GM12892 (cell line): ENCODE results near the gene VAPA.

ENCODE experiments used
- DNase-seq: peaks from one replicate; pipeline ENCODE4 v3.0.0; 2011; ENCODE audit not compliant: insufficient read length
- FAIRE-seq: peaks from 2 replicates; lab custom pipeline; 2011; peaks lifted over from hg19 to GRCh38; lab: Jason Lieb, UNC
- POLR2A ChIP-seq: IDR thresholded peaks from 2 replicates; pipeline ENCODE4 v1.6.1; 2011; ENCODE audit warnings: low read depth, low read length, control low read depth
- POLR2AphosphoS5 ChIP-seq: IDR thresholded peaks from 2 replicates; pipeline ENCODE4 v1.6.1; 2011; ENCODE audit warnings: low read depth, low read length, control low read depth
- TAF1 ChIP-seq: IDR thresholded peaks from 2 replicates; pipeline ENCODE4 v1.6.1; 2011; ENCODE audit warnings: low read depth, mild to moderate bottlenecking, control low read depth, low read length, borderline replicate concordance

Gene VAPA

GRCh38 chr18:9992973-9993520 is 79.2 kb downstream of the VAPA start:
- TF ChIP-seq POLR2AphosphoS5 (no peak), POLR2A (no peak), TAF1 (no peak)
- FAIRE-seq (no peak), DNase-seq (no peak)

DNA sequence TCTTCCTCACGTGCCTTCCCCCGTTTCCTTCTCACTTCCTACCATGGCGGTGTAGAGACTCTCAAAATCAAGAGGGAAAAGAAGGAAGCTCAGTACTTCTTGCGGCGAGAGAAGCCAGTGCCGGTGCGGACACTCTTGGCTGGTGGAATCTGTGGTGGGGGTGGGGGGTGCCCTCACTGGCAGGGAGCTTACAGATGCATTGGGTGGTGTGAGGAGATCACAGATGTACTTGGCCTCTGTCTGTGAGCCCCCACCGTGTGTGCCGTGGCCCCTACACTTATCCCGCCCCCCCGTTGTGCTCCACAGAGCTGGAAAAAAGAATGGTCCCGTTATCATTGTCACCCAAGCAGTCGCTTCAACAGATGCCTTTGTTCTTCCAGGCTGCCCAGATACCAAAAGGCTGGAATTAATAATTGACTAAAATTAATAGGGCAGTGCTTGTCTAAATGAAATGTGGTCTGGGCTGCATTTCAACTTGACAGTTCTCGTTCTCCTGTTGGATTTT is 79.8 kb downstream of the VAPA start:
- DNase-seq: no peak
- FAIRE-seq: no peak
- TF ChIP-seq TAF1 (no peak), POLR2A (no peak), POLR2AphosphoS5 (no peak)

- TF ChIP-seq POLR2A: no peak
- no peak for TF ChIP-seq POLR2AphosphoS5
- no peak for TF ChIP-seq TAF1
- DNase-seq: no peak
- no peak for FAIRE-seq
Measured at GRCh38 chr18:9994026-9994570, 80.3 kb downstream of the VAPA start.

DNA sequence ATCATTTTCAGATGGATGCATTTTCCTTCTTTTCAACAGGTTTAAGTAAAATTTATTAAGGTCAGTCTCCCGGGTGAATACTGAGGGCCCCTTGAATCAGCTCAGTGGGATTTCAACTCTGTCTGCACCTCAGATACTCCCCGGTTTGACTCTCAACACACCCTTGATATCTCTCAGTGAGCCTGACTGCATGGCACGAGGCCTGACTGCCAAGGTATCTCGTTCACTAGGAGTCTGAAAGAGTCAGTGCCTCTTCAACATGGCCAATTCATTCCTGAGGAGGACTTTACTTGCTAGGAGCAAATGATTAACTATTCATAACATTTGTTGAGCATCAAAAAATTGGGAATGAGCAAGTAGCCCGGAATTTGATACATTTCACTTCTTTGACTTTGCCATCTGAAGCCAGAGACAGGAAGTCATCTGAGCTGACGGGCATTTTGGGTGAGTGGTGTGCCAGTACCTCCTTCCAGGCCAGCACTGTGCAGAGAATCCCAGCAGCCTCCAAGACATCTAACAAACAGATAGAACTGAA is 81.0 kb downstream of the VAPA start:
- TF ChIP-seq POLR2AphosphoS5 (no peak), POLR2A (no peak), TAF1 (no peak)
- FAIRE-seq: no peak
- no peak for DNase-seq

- no peak for FAIRE-seq
Measured at GRCh38 chr18:9995631-9996030, 81.8 kb downstream of the VAPA start.

GRCh38 chr18:9996094-9996493 is 82.3 kb downstream of the VAPA start:
- DNase-seq (no peak), FAIRE-seq (no peak)
- TF ChIP-seq POLR2AphosphoS5 (no peak), POLR2A (no peak)

More at GRCh38 chr18:9995631-9996030, 81.8 kb downstream of the VAPA start:
- DNase-seq: no peak
- TF ChIP-seq POLR2AphosphoS5: no peak
- no peak for TF ChIP-seq POLR2A
- no peak for TF ChIP-seq TAF1

GRCh38 chr18:9997711-9998110 is 83.9 kb downstream of the VAPA start:
- DNase-seq (no peak), FAIRE-seq (no peak)

GRCh38 chr18:9998330-9998729 is 84.5 kb downstream of the VAPA start:
- no peak for FAIRE-seq
- TF ChIP-seq TAF1: no peak
- TF ChIP-seq POLR2AphosphoS5: no peak
- no peak for TF ChIP-seq POLR2A
- DNase-seq: no peak

More at GRCh38 chr18:9997711-9998110, 83.9 kb downstream of the VAPA start:
- TF ChIP-seq POLR2AphosphoS5: no peak
- TF ChIP-seq POLR2A: no peak
- no peak for TF ChIP-seq TAF1

- DNase-seq: no peak
- FAIRE-seq: no peak
- no peak for TF ChIP-seq POLR2AphosphoS5
- no peak for TF ChIP-seq POLR2A
- TF ChIP-seq TAF1: no peak
Measured at GRCh38 chr18:10002280-10002679, 88.5 kb downstream of the VAPA start.

DNA sequence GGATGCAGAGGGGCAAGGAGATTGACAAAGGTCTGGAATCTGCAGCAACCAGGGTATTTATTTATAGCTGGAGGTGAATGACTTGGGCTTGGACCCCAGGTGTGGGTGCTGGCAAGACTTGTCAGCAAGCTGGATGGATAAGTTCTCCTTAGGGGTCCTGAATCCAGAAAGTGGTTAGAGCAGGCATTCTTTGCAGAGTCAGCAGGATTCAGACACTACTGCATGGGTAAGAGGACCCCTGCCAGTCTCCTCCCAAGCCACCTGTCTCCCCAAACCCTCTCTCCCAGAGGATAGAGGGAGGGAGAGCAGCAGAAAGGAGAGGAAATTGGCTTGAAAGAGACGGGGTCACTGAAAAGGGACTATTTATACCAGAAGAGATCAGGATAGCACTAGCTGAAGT is 89.5 kb downstream of the VAPA start:
- DNase-seq: no peak
- TF ChIP-seq POLR2AphosphoS5 (no peak), TAF1 (no peak), POLR2A (no peak)
- no peak for FAIRE-seq

- DNase-seq (no peak), FAIRE-seq (no peak)
- TF ChIP-seq TAF1: no peak
- TF ChIP-seq POLR2A: no peak
- no peak for TF ChIP-seq POLR2AphosphoS5
Measured at GRCh38 chr18:10003866-10004265, 90.0 kb downstream of the VAPA start.

DNA sequence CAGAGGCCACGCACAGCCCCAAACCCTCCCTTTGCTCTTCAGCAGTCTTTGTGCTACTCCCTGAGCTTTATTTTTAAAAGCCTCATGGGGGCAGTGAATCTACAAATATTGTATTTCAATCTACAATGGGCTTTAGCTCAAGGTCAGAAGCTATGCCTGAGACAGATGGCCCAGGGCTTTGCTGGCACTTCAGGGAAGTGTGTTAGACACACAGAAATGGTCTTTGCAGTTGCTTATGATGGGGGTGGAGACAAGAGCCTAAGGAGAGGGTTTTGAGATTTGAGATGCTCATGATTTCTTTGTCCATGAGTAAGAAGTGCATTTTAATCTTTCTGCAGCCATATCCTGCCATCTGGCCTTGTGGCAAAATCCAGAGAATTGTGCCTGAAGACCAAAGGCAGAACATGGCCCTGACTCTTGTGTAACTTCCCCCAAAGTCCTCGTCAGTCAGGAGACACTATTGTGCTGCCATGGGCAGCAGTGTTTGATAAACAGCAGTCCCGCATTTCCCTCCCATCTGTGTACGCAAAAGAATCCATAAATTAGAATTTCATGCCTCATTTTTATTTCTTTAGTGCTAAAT is 92.6 kb downstream of the VAPA start:
- no peak for TF ChIP-seq TAF1
- no peak for TF ChIP-seq POLR2A
- TF ChIP-seq POLR2AphosphoS5: no peak
- FAIRE-seq (no peak), DNase-seq (no peak)
